SK-N-MC (cell line): Measurements from ENCODE around the gene JAK1.

Experiments used
- EZH2 ChIP-seq: fragments of 200-600 bp; sonication (generic); IDR thresholded peaks from one replicate; pipeline ENCODE4 v1.6.1; 2017; ENCODE audit warnings: antibody characterized with exemption
- FOXP2 ChIP-seq: optimal IDR thresholded peaks from 2 replicates; pipeline ENCODE3; 2011; ENCODE audit warnings: mild to moderate bottlenecking, moderate library complexity; ENCODE audit not compliant: insufficient read depth; ENCODE audit errors: extremely low read length, control extremely low read depth
- POLR2AphosphoS5 ChIP-seq: IDR thresholded peaks from 2 replicates; pipeline ENCODE4 v1.6.1; 2012; ENCODE audit warnings: mild to moderate bottlenecking, low read depth, low read length, borderline replicate concordance

GRCh38 chr1:64974288-64974825 lies 8.0 kb upstream of the JAK1 start:
- TF ChIP-seq POLR2AphosphoS5 (no peak), EZH2 (no peak), FOXP2 (no peak)
